ENCODE measurements around the gene SOD1. TPM values are rescaled to one million over a fixed set of nuclear protein-coding genes. Genes with fewer than 3 reads are reported as not detected.

Gene SOD1
- 187 and 207 TPM in 2 replicates for total RNA-seq

DNA sequence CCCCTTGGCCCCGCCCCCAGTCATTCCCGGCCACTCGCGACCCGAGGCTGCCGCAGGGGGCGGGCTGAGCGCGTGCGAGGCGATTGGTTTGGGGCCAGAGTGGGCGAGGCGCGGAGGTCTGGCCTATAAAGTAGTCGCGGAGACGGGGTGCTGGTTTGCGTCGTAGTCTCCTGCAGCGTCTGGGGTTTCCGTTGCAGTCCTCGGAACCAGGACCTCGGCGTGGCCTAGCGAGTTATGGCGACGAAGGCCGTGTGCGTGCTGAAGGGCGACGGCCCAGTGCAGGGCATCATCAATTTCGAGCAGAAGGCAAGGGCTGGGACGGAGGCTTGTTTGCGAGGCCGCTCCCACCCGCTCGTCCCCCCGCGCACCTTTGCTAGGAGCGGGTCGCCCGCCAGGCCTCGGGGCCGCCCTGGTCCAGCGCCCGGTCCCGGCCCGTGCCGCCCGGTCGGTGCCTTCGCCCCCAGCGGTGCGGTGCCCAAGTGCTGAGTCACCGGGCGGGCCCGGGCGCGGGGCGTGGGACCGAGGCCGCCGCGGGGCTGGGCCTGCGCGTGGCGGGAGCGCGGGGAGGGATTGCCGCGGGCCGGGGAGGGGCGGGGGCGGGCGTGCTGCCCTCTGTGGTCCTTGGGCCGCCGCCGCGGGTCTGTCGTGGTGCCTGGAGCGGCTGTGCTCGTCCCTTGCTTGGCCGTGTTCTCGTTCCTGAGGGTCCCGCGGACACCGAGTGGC lies at the start of gene SOD1:
TSS of gene SOD1 (plus strand) at position 158 of the 723 bp plus-strand sequence. CDS start at position 235, 77 bp downstream.
- peaks cover 18% of the 10 kb centered on the region for H4K20me1 ChIP-seq (ENCODE audit: insufficient read depth, low read length)
- H3K4me3 ChIP-seq (ENCODE audit: insufficient read depth, low read length): peak within 1 kb of the TSS; percentile 88
- H3K27me3 ChIP-seq (ENCODE audit: insufficient read depth, low read length): no peaks in the 10 kb centered on the region
- peak within 1 kb of the TSS; percentile 83 for H3K27ac ChIP-seq (ENCODE audit: low read depth, low read length)
- peaks cover 13% of the 10 kb centered on the region for H3K4me1 ChIP-seq (ENCODE audit: insufficient read depth, low read length)
- H3K79me2 ChIP-seq (ENCODE audit: insufficient read depth, low read length): peaks cover 50% of the 10 kb centered on the region
- peak within 1 kb of the TSS; percentile 93 for H3K4me2 ChIP-seq (ENCODE audit: insufficient read depth, low read length)
- no peak for TF ChIP-seq CTCF (IDR thresholded peaks at IDR 0.05; ENCODE audit: extremely low read depth, low read depth, low read length)
- peaks cover 12% of the 10 kb centered on the region for H3K36me3 ChIP-seq (ENCODE audit: insufficient read depth, low read length)
- H3K9me3 ChIP-seq (ENCODE audit: low read depth, low read length): no peaks in the 10 kb centered on the region
- peak; percentile 99 for DNase-seq (ENCODE audit: insufficient read length, low spot score, missing footprints)
- peak within 1 kb of the TSS; percentile 91 for H2AFZ ChIP-seq (ENCODE audit: low read length)

DNA sequence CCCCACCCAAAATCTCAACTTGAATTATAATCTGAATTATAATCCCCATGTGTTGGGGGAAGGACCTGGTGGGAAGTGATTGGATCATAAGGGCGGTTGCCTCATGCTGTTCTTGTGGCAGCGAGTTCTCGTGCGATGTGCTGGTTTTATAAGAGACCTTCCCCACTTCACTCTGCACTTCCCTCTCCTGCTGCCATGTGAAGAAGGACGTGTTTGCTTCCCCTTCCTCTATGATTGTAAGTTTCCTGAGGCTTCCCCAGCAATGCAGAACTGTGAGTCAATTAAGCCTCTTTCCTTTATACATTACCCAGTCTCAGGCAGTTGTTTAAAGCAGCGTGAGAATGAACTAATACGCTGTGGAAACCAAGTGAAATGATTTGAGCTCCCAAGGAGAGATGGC lies 48.0 kb upstream of the SOD1 start:
- Histone ChIP-seq H4K20me1 (ENCODE audit: insufficient read depth, low read length) (no peaks in the 10 kb centered on the region), H3K27ac (ENCODE audit: low read depth, low read length) (no peak overlapping the region), H3K27me3 (ENCODE audit: insufficient read depth, low read length) (no peaks in the 10 kb centered on the region), H3K9me3 (ENCODE audit: low read depth, low read length) (no peaks in the 10 kb centered on the region), H3K4me3 (ENCODE audit: insufficient read depth, low read length) (no peak overlapping the region), H2AFZ (ENCODE audit: low read length) (no peak overlapping the region), H3K4me2 (ENCODE audit: insufficient read depth, low read length) (no peak overlapping the region), H3K36me3 (ENCODE audit: insufficient read depth, low read length) (no peaks in the 10 kb centered on the region), H3K79me2 (ENCODE audit: insufficient read depth, low read length) (no peaks in the 10 kb centered on the region), H3K4me1 (ENCODE audit: insufficient read depth, low read length) (no peaks in the 10 kb centered on the region)
- no peak for DNase-seq (ENCODE audit: insufficient read length, low spot score, missing footprints)
- TF ChIP-seq CTCF (IDR thresholded peaks at IDR 0.05; ENCODE audit: extremely low read depth, low read depth, low read length): no peak

DNA sequence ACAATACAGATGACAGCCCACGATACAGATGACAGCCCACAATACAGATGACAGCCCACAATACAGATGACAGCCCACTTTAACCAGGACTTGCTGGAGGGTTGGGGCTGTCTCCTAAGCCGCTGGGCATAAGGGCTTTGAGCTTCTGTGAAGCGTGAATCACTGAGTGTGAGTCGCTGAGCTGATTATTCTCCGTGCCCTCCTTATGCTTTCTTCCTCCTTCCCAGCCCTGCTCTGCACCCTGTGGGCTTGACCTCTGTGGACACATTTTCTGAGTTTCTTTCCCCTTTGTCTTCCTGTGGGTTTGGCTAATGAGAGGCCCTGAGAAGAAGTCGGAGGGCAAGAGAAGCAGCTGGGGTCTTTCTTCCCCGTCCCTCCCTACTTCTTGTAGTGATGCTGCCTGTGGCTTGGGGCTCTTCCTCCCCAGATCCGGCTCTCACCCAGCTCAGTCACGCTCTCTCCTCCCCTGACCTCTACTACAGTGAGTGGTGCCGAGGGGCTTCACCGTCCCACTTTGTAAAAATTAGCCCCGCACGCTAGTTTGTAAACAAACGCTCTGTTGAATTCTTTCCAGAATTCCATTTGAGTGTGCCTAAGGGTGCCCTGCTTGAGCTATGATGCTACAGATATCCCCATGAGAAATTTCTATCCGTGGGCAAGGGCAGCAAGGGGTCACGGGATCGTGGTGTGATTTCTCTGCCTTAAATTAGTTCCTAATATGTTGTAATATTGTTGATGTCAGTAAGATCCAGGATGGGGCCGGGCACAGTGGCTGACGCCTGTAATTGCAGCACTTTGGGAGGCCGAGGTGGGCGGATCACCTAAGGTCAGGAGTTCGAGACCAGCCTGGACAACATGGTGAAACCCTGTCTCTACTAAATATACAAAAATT lies 46.4 kb upstream of the SOD1 start:
- Histone ChIP-seq H3K4me2 (ENCODE audit: insufficient read depth, low read length) (no peak overlapping the region), H3K36me3 (ENCODE audit: insufficient read depth, low read length) (no peaks in the 10 kb centered on the region), H3K4me1 (ENCODE audit: insufficient read depth, low read length) (no peaks in the 10 kb centered on the region), H3K27me3 (ENCODE audit: insufficient read depth, low read length) (no peaks in the 10 kb centered on the region), H4K20me1 (ENCODE audit: insufficient read depth, low read length) (no peaks in the 10 kb centered on the region), H2AFZ (ENCODE audit: low read length) (no peak overlapping the region), H3K79me2 (ENCODE audit: insufficient read depth, low read length) (no peaks in the 10 kb centered on the region), H3K27ac (ENCODE audit: low read depth, low read length) (no peak overlapping the region), H3K9me3 (ENCODE audit: low read depth, low read length) (no peaks in the 10 kb centered on the region), H3K4me3 (ENCODE audit: insufficient read depth, low read length) (no peak overlapping the region)
- no peak for DNase-seq (ENCODE audit: insufficient read length, low spot score, missing footprints)
- TF ChIP-seq CTCF (IDR thresholded peaks at IDR 0.05; ENCODE audit: extremely low read depth, low read depth, low read length): no peak

DNA sequence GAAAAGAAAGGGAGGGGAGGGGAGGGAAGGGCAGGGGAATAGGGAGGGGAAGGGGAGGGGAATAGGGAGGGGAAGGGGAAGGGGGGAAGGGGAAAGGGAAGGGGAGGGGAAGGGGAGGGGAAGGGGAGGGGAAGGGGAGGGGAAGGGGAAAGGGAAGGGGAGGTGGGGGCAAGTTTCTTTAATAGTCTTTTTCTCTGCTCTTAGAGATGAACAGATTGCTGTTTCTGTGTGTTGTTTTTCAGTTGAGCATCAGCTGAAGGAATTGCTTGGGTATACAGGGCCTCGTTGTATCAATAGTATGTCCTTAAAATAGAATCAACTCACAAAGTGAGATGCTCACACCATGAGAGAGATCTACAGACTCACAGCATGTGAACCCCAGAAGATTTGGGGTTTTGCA lies 44.8 kb upstream of the SOD1 start:
- no peaks in the 10 kb centered on the region for H3K9me3 ChIP-seq (ENCODE audit: low read depth, low read length)
- no peak for TF ChIP-seq CTCF (IDR thresholded peaks at IDR 0.05; ENCODE audit: extremely low read depth, low read depth, low read length)
- no peaks in the 10 kb centered on the region for H3K27me3 ChIP-seq (ENCODE audit: insufficient read depth, low read length)
- DNase-seq (ENCODE audit: insufficient read length, low spot score, missing footprints): no peak
- no peaks in the 10 kb centered on the region for H4K20me1 ChIP-seq (ENCODE audit: insufficient read depth, low read length)
- H3K27ac ChIP-seq (ENCODE audit: low read depth, low read length): no peak overlapping the region
- no peaks in the 10 kb centered on the region for H3K4me1 ChIP-seq (ENCODE audit: insufficient read depth, low read length)
- H3K4me2 ChIP-seq (ENCODE audit: insufficient read depth, low read length): no peak overlapping the region
- H2AFZ ChIP-seq (ENCODE audit: low read length): no peak overlapping the region
- no peak overlapping the region for H3K4me3 ChIP-seq (ENCODE audit: insufficient read depth, low read length)
- H3K36me3 ChIP-seq (ENCODE audit: insufficient read depth, low read length): no peaks in the 10 kb centered on the region
- no peaks in the 10 kb centered on the region for H3K79me2 ChIP-seq (ENCODE audit: insufficient read depth, low read length)

All from osteoblast (primary cell).